Fibroblast of lung (primary cell): Measurements from ENCODE around the gene PARP2. TPM values are rescaled to one million over a fixed set of nuclear protein-coding genes. Genes with fewer than 3 reads are reported as not detected.

Experiments used
- DNase-seq, 2 donors: peaks; one replicate each; pipeline versions ENCODE4 v3.0.0 to v3.0.0-alpha.2; 2010; ENCODE audit warnings: low read depth in 2 of 2
- H2AFZ ChIP-seq: 2 replicates; pipeline ENCODE4 v1.5.1; 2012; ENCODE audit warnings: low read length, control low read depth, inconsistent platforms
- H3K27ac ChIP-seq: 2 replicates; pipeline ENCODE4 v1.5.1; 2011; ENCODE audit warnings: low read length, control low read depth; ENCODE audit not compliant: insufficient read depth
- H3K27me3 ChIP-seq: 2 replicates; pipeline ENCODE4 v1.5.1; 2011; ENCODE audit warnings: mild to moderate bottlenecking, low read length; ENCODE audit not compliant: control insufficient read depth, insufficient read depth
- H3K36me3 ChIP-seq: 2 replicates; pipeline ENCODE4 v1.5.1; 2011; ENCODE audit warnings: low read length; ENCODE audit not compliant: control insufficient read depth, insufficient read depth
- H3K4me1 ChIP-seq: 2 replicates; pipeline ENCODE4 v1.5.1; 2011; ENCODE audit warnings: low read length; ENCODE audit not compliant: control insufficient read depth, insufficient read depth; ENCODE audit errors: extremely low read depth
- H3K4me2 ChIP-seq: 2 replicates; pipeline ENCODE4 v1.5.1; 2011; ENCODE audit warnings: low read length, control low read depth; ENCODE audit not compliant: insufficient read depth; ENCODE audit errors: extremely low read depth
- H3K4me3 ChIP-seq, 4 experiments: fragments of 200-600 bp in 1 of 4; sonication (generic) in 1 of 4; replicated peaks in 1 of 4; 2 replicates each; pipeline ENCODE4 v1.5.1; 2011 to 2016; ENCODE audit warnings: low read length in 4 of 4, low read depth in 3 of 4, mild to moderate bottlenecking in 3 of 4, control low read depth in 2 of 4, inconsistent platforms in 1 of 4, mixed read lengths in 1 of 4; ENCODE audit not compliant: insufficient read depth in 1 of 4; ENCODE audit errors: control extremely low read depth in 1 of 4
- H3K79me2 ChIP-seq: 2 replicates; pipeline ENCODE4 v1.5.1; 2012; ENCODE audit warnings: mild to moderate bottlenecking, low read length, inconsistent platforms; ENCODE audit not compliant: control insufficient read depth, insufficient read depth
- H3K9ac ChIP-seq: 2 replicates; pipeline ENCODE4 v1.5.1; 2011; ENCODE audit warnings: mild to moderate bottlenecking, low read length, control low read depth; ENCODE audit not compliant: insufficient read depth
- H3K9me3 ChIP-seq: 2 replicates; pipeline ENCODE4 v1.5.1; 2012; ENCODE audit warnings: low read depth, low read length; ENCODE audit not compliant: control insufficient read depth, insufficient read depth
- H4K20me1 ChIP-seq: 2 replicates; pipeline ENCODE4 v1.5.1; 2011; ENCODE audit warnings: low read length; ENCODE audit not compliant: control insufficient read depth, insufficient read depth; ENCODE audit errors: extremely low read depth
- CTCF ChIP-seq, 2 donors: IDR thresholded peaks in 1 of 2; conservative IDR thresholded peaks in 1 of 2; 1 replicate in 1 of 2; 2 replicates in 1 of 2; pipeline ENCODE4 v1.5.1; 2011 to 2012; ENCODE audit warnings: low read length in 2 of 2, control low read depth in 1 of 2, inconsistent platforms in 1 of 2, low read depth in 1 of 2, mild to moderate bottlenecking in 1 of 2
- EZH2 ChIP-seq: IDR thresholded peaks from 2 replicates; pipeline ENCODE4 v1.5.1; 2012; ENCODE audit warnings: low read length, control low read depth, mild to moderate bottlenecking; ENCODE audit errors: missing control alignments
- polyA plus RNA-seq, 2 donors: library from polyadenylated mRNA; depleted of rRNA in 1 of 2; stranded (reverse) in 1 of 2; unstranded in 1 of 2; fragments of >200 nt; gene quantifications; 2 replicates each; pipeline ENCODE4 v1.2.1, GENCODE V29; 2011 to 2012; ENCODE audit warnings: missing spikeins in 1 of 2
- total RNA-seq: library from RNA; depleted of rRNA; stranded (reverse); fragments of >200 nt; gene quantifications from 2 replicates; pipeline ENCODE4 v1.2.1, GENCODE V29; 2014

Gene PARP2
- total and polyA plus RNA-seq, 2 donors (not counting 1 experiment from before 2014, with no cell fraction given), result 6.6 to 16.9 TPM

- no peak overlapping the region for H3K27ac ChIP-seq
- no peak for DNase-seq
- no peaks in the 10 kb centered on the region for H3K27me3 ChIP-seq
- no peak overlapping the region for H3K4me2 ChIP-seq
- no peaks in the 10 kb centered on the region for H4K20me1 ChIP-seq
- no peak overlapping the region for H2AFZ ChIP-seq
- no peak overlapping the region for H3K9ac ChIP-seq
- no peaks in the 10 kb centered on the region for H3K4me1 ChIP-seq
- TF ChIP-seq CTCF (conservative IDR thresholded peaks at IDR 0.05 in 1 of 2, IDR thresholded peaks at IDR 0.05 in 1 of 2; ENCODE audit: low read depth in 1 of 2, low read length in 2 of 2), result no peak
- TF ChIP-seq EZH2, result no peak
- H3K36me3 ChIP-seq, result peaks cover 32% of the 10 kb centered on the region
- no peak overlapping the region for H3K4me3 ChIP-seq
- H3K9me3 ChIP-seq, result no peaks in the 10 kb centered on the region
- no peaks in the 10 kb centered on the region for H3K79me2 ChIP-seq
Measured at GRCh38 chr14:20383636-20384035, 40.2 kb downstream of the PARP2 start.

- Histone ChIP-seq H3K4me2 (no peak overlapping the region), H3K4me1 (no peaks in the 10 kb centered on the region), H3K36me3 (peaks cover 30% of the 10 kb centered on the region), H3K9me3 (no peaks in the 10 kb centered on the region), H3K27ac (no peak overlapping the region), H3K4me3 (no peak overlapping the region), H4K20me1 (no peaks in the 10 kb centered on the region), H3K9ac (no peak overlapping the region), H3K27me3 (no peaks in the 10 kb centered on the region), H3K79me2 (no peaks in the 10 kb centered on the region), H2AFZ (no peak overlapping the region)
- TF ChIP-seq EZH2 (no peak), CTCF (conservative IDR thresholded peaks at IDR 0.05 in 1 of 2, IDR thresholded peaks at IDR 0.05 in 1 of 2; ENCODE audit: low read depth in 1 of 2, low read length in 2 of 2) (no peak)
- DNase-seq, result no peak
Measured at GRCh38 chr14:20384321-20384720, 40.9 kb downstream of the PARP2 start.

GRCh38 chr14:20384886-20385285, 41.5 kb downstream of the PARP2 start:
- H3K4me2 ChIP-seq, result no peak overlapping the region
- no peaks in the 10 kb centered on the region for H4K20me1 ChIP-seq
- TF ChIP-seq EZH2 (no peak), CTCF (conservative IDR thresholded peaks at IDR 0.05 in 1 of 2, IDR thresholded peaks at IDR 0.05 in 1 of 2; ENCODE audit: low read depth in 1 of 2, low read length in 2 of 2) (no peak)
- H3K27ac ChIP-seq, result no peak overlapping the region
- no peaks in the 10 kb centered on the region for H3K79me2 ChIP-seq
- no peaks in the 10 kb centered on the region for H3K4me1 ChIP-seq
- no peak overlapping the region for H3K9ac ChIP-seq
- no peaks in the 10 kb centered on the region for H3K9me3 ChIP-seq
- H3K27me3 ChIP-seq, result no peaks in the 10 kb centered on the region
- H3K36me3 ChIP-seq, result peaks cover 30% of the 10 kb centered on the region
- DNase-seq, result no peak
- no peak overlapping the region for H3K4me3 ChIP-seq
- no peak overlapping the region for H2AFZ ChIP-seq
